H1 (cell line): ENCODE measurements around the gene KDR. TPM values are rescaled to one million over a fixed set of nuclear protein-coding genes. Genes with fewer than 3 reads are reported as not detected.

Experiments used
- CTCF ChIA-PET: fragments of 300-600 bp; sonication (Branson Sonifier 250); formaldehyde crosslinking; loops from one replicate; lab custom pipeline; 2021; ENCODE audit not compliant: partially characterized antibody; lab: Charles Lee
- POLR2A ChIA-PET: fragments of 300-600 bp; sonication (Branson Sonifier 250); formaldehyde crosslinking; loops from one replicate; lab custom pipeline; 2021; ENCODE audit warnings: inconsistent platforms; ENCODE audit not compliant: partially characterized antibody; lab: Charles Lee
- DNase-seq, 2 experiments: peaks; one replicate each; pipeline versions ENCODE4 v3.0.0 to v3.0.0-alpha.2; 2010 to 2022; ENCODE audit warnings: low spot score in 2 of 2, low read depth in 1 of 2, mixed read lengths in 1 of 2
- FAIRE-seq: peaks from 2 replicates; lab custom pipeline; 2011; peaks lifted over from hg19 to GRCh38; lab: Jason Lieb, UNC
- H2AFZ ChIP-seq: 2 replicates; pipeline ENCODE4 v1.8.1; 2012; ENCODE audit warnings: low read length, inconsistent platforms
- H2AK5ac ChIP-seq: 2 replicates; pipeline ENCODE4 v1.6.1; 2013; ENCODE audit warnings: low read depth, low read length
- H2BK120ac ChIP-seq: replicated peaks from 2 replicates; pipeline ENCODE3; 2013; ENCODE audit warnings: low read depth, low read length, inconsistent platforms
- H2BK12ac ChIP-seq: 2 replicates; pipeline ENCODE4 v1.6.1; 2013; ENCODE audit warnings: low read depth, low read length
- H2BK15ac ChIP-seq: 2 replicates; pipeline ENCODE4 v1.6.1; 2013; ENCODE audit warnings: low read length
- H2BK20ac ChIP-seq: 2 replicates; pipeline ENCODE4 v1.6.1; 2013; ENCODE audit warnings: low read length
- H2BK5ac ChIP-seq: 2 replicates; pipeline ENCODE4 v1.6.1; 2013; ENCODE audit warnings: low read depth, low read length
- H3K14ac ChIP-seq: 2 replicates; pipeline ENCODE4 v1.6.1; 2013; ENCODE audit warnings: inconsistent platforms; ENCODE audit not compliant: insufficient read length
- H3K18ac ChIP-seq: 2 replicates; pipeline ENCODE4 v1.6.1; 2013; ENCODE audit warnings: low read length; ENCODE audit errors: extremely low read depth
- H3K23ac ChIP-seq: 2 replicates; pipeline ENCODE4 v1.6.1; 2013; ENCODE audit warnings: inconsistent platforms; ENCODE audit not compliant: insufficient read length
- H3K23me2 ChIP-seq: 2 replicates; pipeline ENCODE4 v1.6.1; 2013; ENCODE audit warnings: low read depth, low read length
- H3K27ac ChIP-seq: 2 replicates; pipeline ENCODE4 v1.6.1; 2011; ENCODE audit warnings: low read depth, low read length, inconsistent platforms
- H3K27me3 ChIP-seq, 4 experiments: replicated peaks in 1 of 4; 1 replicate in 1 of 4; 2 replicates in 3 of 4; pipeline versions ENCODE4 v1.6.1 to v1.8.1; 2011 to 2013; ENCODE audit warnings: low read length in 3 of 4, mild to moderate bottlenecking in 3 of 4, inconsistent platforms in 2 of 4, mixed read lengths in 2 of 4, moderate library complexity in 1 of 4; ENCODE audit not compliant: control insufficient read depth in 3 of 4, insufficient read depth in 3 of 4; ENCODE audit errors: extremely low read depth in 1 of 4
- H3K36me3 ChIP-seq, 4 experiments: 2 replicates each; pipeline versions ENCODE4 v1.6.1 to v1.8.1; 2011 to 2013; ENCODE audit warnings: mild to moderate bottlenecking in 4 of 4, low read length in 3 of 4, moderate library complexity in 2 of 4, control low read depth in 1 of 4, inconsistent platforms in 1 of 4; ENCODE audit not compliant: insufficient read depth in 4 of 4, control insufficient read depth in 2 of 4
- H3K4ac ChIP-seq: replicated peaks from 2 replicates; pipeline ENCODE3; 2013; ENCODE audit warnings: low read length, low read depth, mixed read lengths, inconsistent platforms; ENCODE audit not compliant: insufficient read length
- H3K4me1 ChIP-seq, 4 experiments: replicated peaks in 1 of 4; 1 replicate in 1 of 4; 2 replicates in 3 of 4; pipeline versions ENCODE4 v1.6.1 to v1.8.1; 2011 to 2013; ENCODE audit warnings: low read length in 3 of 4, inconsistent platforms in 2 of 4, mixed read lengths in 1 of 4; ENCODE audit not compliant: insufficient read depth in 4 of 4, control insufficient read depth in 3 of 4
- H3K4me2 ChIP-seq, 2 experiments: 2 replicates each; pipeline versions ENCODE4 v1.6.1 to v1.8.1; 2011 to 2013; ENCODE audit warnings: low read depth in 2 of 2, low read length in 2 of 2, control low read depth in 1 of 2, inconsistent platforms in 1 of 2, mild to moderate bottlenecking in 1 of 2; ENCODE audit not compliant: insufficient read depth in 1 of 2
- H3K4me3 ChIP-seq, 4 experiments: fragments of 200-600, 300-600 bp in 1 of 4; sonication (generic), shearing (Covaris generic), sonication (Bioruptor Twin) in 1 of 4; 2 replicates each; pipeline versions ENCODE4 v1.5.1 to v1.8.1; 2011 to 2016; ENCODE audit warnings: low read length in 4 of 4, low read depth in 3 of 4, control low read depth in 2 of 4, inconsistent platforms in 2 of 4, mild to moderate bottlenecking in 2 of 4, mixed read lengths in 1 of 4, moderate library complexity in 1 of 4; ENCODE audit not compliant: insufficient read depth in 2 of 4; ENCODE audit errors: extremely low read depth in 1 of 4
- H3K56ac ChIP-seq: replicated peaks from 2 replicates; pipeline ENCODE3; 2013; ENCODE audit warnings: low read depth, mild to moderate bottlenecking, mixed read lengths, low read length, inconsistent platforms; ENCODE audit not compliant: insufficient read length
- H3K79me1 ChIP-seq: 2 replicates; pipeline ENCODE4 v1.6.1; 2013; ENCODE audit warnings: low read depth, low read length, control low read depth
- H3K79me2 ChIP-seq, 2 experiments: 2 replicates each; pipeline versions ENCODE4 v1.6.1 to v1.8.1; 2012 to 2013; ENCODE audit warnings: low read length in 2 of 2, mild to moderate bottlenecking in 2 of 2, inconsistent platforms in 1 of 2; ENCODE audit not compliant: insufficient read depth in 2 of 2, control insufficient read depth in 1 of 2
- H3K9ac ChIP-seq, 4 experiments: replicated peaks in 1 of 4; 1 replicate in 1 of 4; 2 replicates in 3 of 4; pipeline versions ENCODE4 v1.6.1 to v1.8.1; 2011 to 2013; ENCODE audit warnings: low read depth in 3 of 4, low read length in 3 of 4, control low read depth in 2 of 4, mild to moderate bottlenecking in 2 of 4, moderate library complexity in 2 of 4, inconsistent platforms in 1 of 4; ENCODE audit errors: extremely low read depth in 1 of 4
- H3K9me3 ChIP-seq, 2 experiments: 2 replicates each; pipeline versions ENCODE4 v1.6.1 to v1.8.1; 2012 to 2013; ENCODE audit warnings: mild to moderate bottlenecking in 2 of 2, moderate library complexity in 2 of 2, control low read depth in 1 of 2, inconsistent platforms in 1 of 2, low read depth in 1 of 2, low read length in 1 of 2, mixed read lengths in 1 of 2; ENCODE audit not compliant: insufficient read depth in 2 of 2
- H4K20me1 ChIP-seq, 2 experiments: replicated peaks in 1 of 2; 2 replicates each; pipeline versions ENCODE3 to v1.8.1; 2011 to 2013; ENCODE audit warnings: inconsistent platforms in 2 of 2, low read length in 2 of 2, mild to moderate bottlenecking in 1 of 2; ENCODE audit not compliant: insufficient read depth in 2 of 2, control insufficient read depth in 1 of 2
- H4K5ac ChIP-seq: 2 replicates; pipeline ENCODE4 v1.6.1; 2013; ENCODE audit warnings: low read length, low read depth, mixed read lengths, inconsistent platforms; ENCODE audit not compliant: insufficient read length
- H4K8ac ChIP-seq: 2 replicates; pipeline ENCODE4 v1.8.0; 2013; ENCODE audit warnings: mild to moderate bottlenecking, moderate library complexity, low read length, inconsistent platforms; ENCODE audit not compliant: insufficient read depth; ENCODE audit errors: extremely low read depth
- H4K91ac ChIP-seq: replicated peaks from 2 replicates; pipeline ENCODE3; 2013; ENCODE audit warnings: low read length, mixed read lengths, inconsistent platforms; ENCODE audit not compliant: insufficient read length
- CBX5 ChIP-seq: fragments of 300-800, 300-1000 bp; sonication (generic); IDR thresholded peaks from 2 replicates; pipeline ENCODE4 v1.7.1; 2016; ENCODE audit warnings: antibody characterized with exemption, low read length, low read depth
- CEBPB ChIP-seq: IDR thresholded peaks from 2 replicates; pipeline ENCODE4 v1.6.1; 2012; ENCODE audit warnings: low read depth, low read length
- EP300 ChIP-seq, 2 experiments: IDR thresholded peaks; 1 replicate in 1 of 2; 2 replicates in 1 of 2; pipeline ENCODE4 v1.6.1; 2011 to 2012; ENCODE audit warnings: low read depth in 2 of 2, low read length in 2 of 2, mild to moderate bottlenecking in 2 of 2, borderline replicate concordance in 1 of 2, inconsistent platforms in 1 of 2, moderate library complexity in 1 of 2
- MAFK ChIP-seq: IDR thresholded peaks from 2 replicates; pipeline ENCODE4 v1.6.1; 2012; ENCODE audit warnings: low read depth, mild to moderate bottlenecking, improper control_type of control experiment, low read length
- NRF1 ChIP-seq: IDR thresholded peaks from 2 replicates; pipeline ENCODE4 v1.6.1; 2011; ENCODE audit warnings: mild to moderate bottlenecking, low read depth, low read length, improper control_type of control experiment
- PHF8 ChIP-seq: fragments of 200-600 bp; sonication (generic); conservative IDR thresholded peaks from 2 replicates; pipeline ENCODE4 v1.7.1; 2012; ENCODE audit warnings: low read depth, mild to moderate bottlenecking, inconsistent platforms, low read length, moderate library complexity
- RXRA ChIP-seq: IDR thresholded peaks from 2 replicates; pipeline ENCODE4 v1.6.1; 2011; ENCODE audit warnings: low read depth, mild to moderate bottlenecking, low read length, moderate library complexity; ENCODE audit not compliant: insufficient read depth
- SAP30 ChIP-seq: fragments of 300-600 bp; sonication (generic); IDR thresholded peaks from 2 replicates; pipeline ENCODE4 v1.7.1; 2012; ENCODE audit warnings: low read length, moderate library complexity, mild to moderate bottlenecking, inconsistent platforms; ENCODE audit not compliant: insufficient read depth, insufficient replicate concordance
- SIRT6 ChIP-seq: IDR thresholded peaks from one replicate; pipeline ENCODE4 v1.7.1; 2012; ENCODE audit warnings: low read length, inconsistent platforms
- SP1 ChIP-seq: IDR thresholded peaks from 2 replicates; pipeline ENCODE4 v1.6.1; 2011; ENCODE audit warnings: low read depth, low read length
- SP2 ChIP-seq: IDR thresholded peaks from 2 replicates; pipeline ENCODE4 v1.6.1; 2012; ENCODE audit warnings: mild to moderate bottlenecking, low read length, inconsistent platforms
- TCF12 ChIP-seq: IDR thresholded peaks from 2 replicates; pipeline ENCODE4 v1.6.1; 2011; ENCODE audit warnings: low read depth, mild to moderate bottlenecking, low read length
- ZNF274 ChIP-seq: IDR thresholded peaks from 2 replicates; pipeline ENCODE4 v1.7.0; 2012; ENCODE audit warnings: low read length, borderline replicate concordance; ENCODE audit errors: extremely low read depth
- WGBS, 2 experiments: shearing (Covaris generic) in 1 of 2; methylation state at CpG; one replicate each; pipeline versions ENCODE4 v1.1.6 to v1.1.7; 2013 to 2015; ENCODE audit warnings: low lambda C conversion rate in 2 of 2, mixed read lengths in 2 of 2, inconsistent platforms in 1 of 2, low coverage in 1 of 2, missing lambda C conversion rate in 1 of 2; ENCODE audit not compliant: insufficient replicate concordance in 2 of 2, insufficient coverage in 1 of 2, insufficient read length in 1 of 2; ENCODE audit errors: extremely low coverage in 1 of 2, missing lambda C conversion rate in 1 of 2; 5-methylcytosine and 5-hydroxymethylcytosine counted together
- polyA plus RNA-seq, 7 experiments: library from polyadenylated mRNA; depleted of rRNA in 3 of 7; stranded (reverse) in 5 of 7; unstranded in 2 of 7; fragments of >200 nt in 5 of 7; fragments of 200-250 nt in 2 of 7; gene quantifications; 1 replicate in 5 of 7; 2 replicates in 1 of 7; 4 replicates in 1 of 7; pipeline versions ENCODE4 v1.2.1 to v1.2.3, GENCODE V29; 2011 to 2013; ENCODE audit warnings: missing spikeins in 2 of 7, mixed read lengths in 2 of 7
- total RNA-seq: library from RNA; stranded (reverse); fragmentation: NEBNext Ultra II Directional; extraction: Animal tissue kit (Norgen Biotek cat#: 25700); gene quantifications from 2 replicates; pipeline ENCODE4 v1.2.1, GENCODE V29; 2021
- TF ChIP-seq, protein P1 (sequence below): IDR thresholded peaks from 2 replicates; pipeline ENCODE4 v1.6.1; 2011; ENCODE audit warnings: low read length, improper control_type of control experiment

KDR gene
- total and polyA plus RNA-seq, 2 of the 8 experiments (the other 6 are each of a cell fraction or from before 2014, with no cell fraction given): 69.3 to 106 TPM

DNA sequence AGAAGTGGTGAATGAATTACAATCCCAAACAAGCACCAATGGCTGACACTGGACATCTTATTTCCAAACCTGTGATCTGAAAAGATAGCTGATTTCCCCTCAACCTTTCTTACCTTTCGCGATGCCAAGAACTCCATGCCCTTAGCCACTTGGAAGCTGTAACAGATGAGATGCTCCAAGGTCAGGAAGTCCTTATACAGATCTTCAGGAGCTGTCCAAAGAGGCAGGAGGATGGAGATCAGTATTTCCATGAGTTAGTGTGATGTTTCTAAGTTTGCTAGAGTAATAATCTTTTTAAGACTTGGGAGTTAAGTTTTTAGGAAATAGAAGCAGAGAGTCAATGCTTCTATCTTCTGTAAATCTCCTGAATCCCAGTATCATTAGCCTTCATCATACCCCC lies 32.9 kb downstream of the KDR start:
- Histone ChIP-seq H3K9me3 (no peaks in the 10 kb centered on the region), H3K18ac (no peak overlapping the region), H4K20me1 (no peaks in the 10 kb centered on the region), H3K36me3 (peaks cover 44 to 94% (median 88%) of the 10 kb centered on the region in 4 experiments), H3K4ac (no peak overlapping the region), H2AFZ (no peak overlapping the region), H3K23me2 (no peaks in the 10 kb centered on the region), H3K23ac (no peak overlapping the region), H3K27ac (no peak overlapping the region), H4K91ac (no peak overlapping the region), H3K14ac (no peak overlapping the region), H4K8ac (no peak overlapping the region), H3K4me3 (no peak overlapping the region), H2BK20ac (no peak overlapping the region), H4K5ac (no peak overlapping the region), H3K9ac (no peak overlapping the region), H3K4me2 (no peak overlapping the region), H2BK15ac (no peak overlapping the region), H3K56ac (no peak overlapping the region), H2BK12ac (no peak overlapping the region), H3K4me1 (peaks cover 0 to 3% (median under 1%) of the 10 kb centered on the region in 4 experiments; a peak in 2 of 7 replicates), H3K79me2 (no peaks in the 10 kb centered on the region), H3K27me3 (no peaks in the 10 kb centered on the region), H3K79me1 (no peaks in the 10 kb centered on the region), H2AK5ac (no peak overlapping the region), H2BK5ac (no peak overlapping the region), H2BK120ac (no peak overlapping the region)
- ChIA-PET CTCF (interaction anchor here (0.8 to 1.6 kb wide), 4 partner anchors 84 to 229 kb away, joined by 3 to 5 read pairs (median 4); no protein-coding TSS in a partner anchor), POLR2A (interaction anchor here (0.5 to 1.7 kb wide), 2 partner anchors 12 to 384 kb away, joined by 3 to 6 read pairs; no protein-coding TSS in a partner anchor)
- WGBS, 2 experiments: 88% methylated on average over 2 of the region's 2 CpGs; no CpG with 5 or more reads in 1 of the 2 experiments
- FAIRE-seq: peak; percentile 7
- no peak for DNase-seq
- TF ChIP-seq, protein P1, sequence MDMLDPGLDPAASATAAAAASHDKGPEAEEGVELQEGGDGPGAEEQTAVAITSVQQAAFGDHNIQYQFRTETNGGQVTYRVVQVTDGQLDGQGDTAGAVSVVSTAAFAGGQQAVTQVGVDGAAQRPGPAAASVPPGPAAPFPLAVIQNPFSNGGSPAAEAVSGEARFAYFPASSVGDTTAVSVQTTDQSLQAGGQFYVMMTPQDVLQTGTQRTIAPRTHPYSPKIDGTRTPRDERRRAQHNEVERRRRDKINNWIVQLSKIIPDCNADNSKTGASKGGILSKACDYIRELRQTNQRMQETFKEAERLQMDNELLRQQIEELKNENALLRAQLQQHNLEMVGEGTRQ: no peak
- TF ChIP-seq MAFK: no peak
- no peak for TF ChIP-seq SP1
- no peak for TF ChIP-seq SAP30
- TF ChIP-seq RXRA: no peak
- TF ChIP-seq EP300 (IDR thresholded peaks at IDR 0.05; ENCODE audit: borderline replicate concordance in 1 of 2, low read depth in 2 of 2, low read length in 2 of 2): no peak
- TF ChIP-seq CBX5: no peak
- no peak for TF ChIP-seq NRF1
- TF ChIP-seq ZNF274: no peak
- TF ChIP-seq CEBPB: no peak
- TF ChIP-seq SIRT6: no peak
- TF ChIP-seq SP2: no peak
- no peak for TF ChIP-seq PHF8
- no peak for TF ChIP-seq TCF12
